Effector CD8-positive, alpha-beta T cell (primary cell): ENCODE measurements around the gene CCT6A.
A peak's percentile ranks its signal among the peaks of the same experiment; 100 is the strongest.
"Not testable (repeated sequence)": the region's sequence is repeated elsewhere in the genome, so short reads cannot be mapped to it uniquely, and the experiment has no call there.

ENCODE experiments used
- DNase-seq: peaks from one replicate; lab custom pipeline; 2025; lab: John Stamatoyannopoulos, UW

Gene CCT6A

DNA sequence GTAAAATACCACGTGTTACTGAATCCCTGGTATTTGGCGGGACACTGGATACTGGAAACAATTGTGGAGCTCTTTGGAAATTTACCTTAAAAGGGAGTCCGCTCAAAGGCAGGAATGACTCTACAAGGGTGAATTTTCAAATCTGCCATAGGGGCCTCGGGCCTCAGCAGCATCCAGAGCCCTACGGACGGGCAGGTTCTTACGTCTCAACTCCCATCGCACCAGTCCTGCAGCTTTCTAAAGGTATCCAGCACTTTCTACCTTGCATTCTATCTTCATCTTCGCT, 569 bp upstream of the CCT6A start:
- no peak for DNase-seq

DNA sequence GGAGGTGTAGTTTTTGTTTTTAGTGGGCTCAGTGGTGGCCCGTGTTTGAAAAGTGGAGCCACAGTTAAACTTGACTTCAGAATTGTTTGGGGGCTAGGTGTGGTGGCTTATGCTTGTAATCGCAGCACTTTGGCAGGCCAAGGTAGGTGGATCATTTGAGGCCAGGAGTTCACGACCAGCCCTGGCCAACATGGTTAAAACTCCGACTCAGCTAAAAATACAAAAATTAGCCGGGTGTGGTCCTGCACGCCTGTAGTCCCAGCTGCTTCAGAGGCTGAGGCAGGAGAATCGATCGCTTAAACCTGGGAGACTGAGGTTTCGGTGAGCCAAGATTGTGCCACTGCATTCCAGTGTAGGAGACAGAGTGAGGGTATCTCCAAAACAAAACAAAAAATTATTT, 1.8 kb downstream of the CCT6A start:
- DNase-seq, result no peak

DNA sequence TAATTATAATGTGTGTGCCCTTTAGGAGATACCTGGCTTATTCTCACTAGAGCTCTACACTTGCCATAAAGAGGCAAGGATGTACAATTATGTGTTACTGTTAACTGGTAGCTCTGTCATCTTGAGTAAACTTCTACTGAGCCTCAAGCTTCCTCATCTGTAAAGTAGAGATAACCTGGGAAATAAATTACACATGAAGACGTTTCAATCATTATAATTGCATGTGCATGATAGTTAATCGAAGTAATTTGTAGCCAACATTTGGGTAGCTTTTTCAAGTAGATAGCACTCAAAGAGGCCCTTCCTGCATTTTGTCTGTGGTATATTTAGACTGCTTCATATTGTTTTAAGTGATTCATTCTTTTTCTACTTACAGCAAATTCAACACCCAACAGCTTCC, 2.4 kb downstream of the CCT6A start:
- no peak for DNase-seq

DNA sequence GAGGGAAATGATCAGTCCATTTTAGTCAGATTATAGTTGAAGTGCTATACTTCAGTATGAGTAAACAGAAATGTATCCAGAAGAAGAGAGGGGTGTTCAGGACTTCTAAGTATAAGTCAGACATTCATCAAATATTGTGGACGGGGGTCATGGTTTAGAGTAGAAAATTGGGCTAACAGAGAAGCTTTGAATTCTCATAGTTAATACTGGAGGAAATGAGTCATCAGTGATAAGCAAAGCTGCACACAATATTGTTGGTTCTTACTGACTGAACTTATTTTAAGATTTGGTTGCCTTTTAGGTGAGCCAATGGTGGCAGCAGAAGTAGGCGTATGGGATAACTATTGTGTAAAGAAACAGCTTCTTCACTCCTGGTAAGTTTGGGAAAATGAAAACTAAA, 10.8 kb downstream of the CCT6A start:
- DNase-seq, result no peak

DNA sequence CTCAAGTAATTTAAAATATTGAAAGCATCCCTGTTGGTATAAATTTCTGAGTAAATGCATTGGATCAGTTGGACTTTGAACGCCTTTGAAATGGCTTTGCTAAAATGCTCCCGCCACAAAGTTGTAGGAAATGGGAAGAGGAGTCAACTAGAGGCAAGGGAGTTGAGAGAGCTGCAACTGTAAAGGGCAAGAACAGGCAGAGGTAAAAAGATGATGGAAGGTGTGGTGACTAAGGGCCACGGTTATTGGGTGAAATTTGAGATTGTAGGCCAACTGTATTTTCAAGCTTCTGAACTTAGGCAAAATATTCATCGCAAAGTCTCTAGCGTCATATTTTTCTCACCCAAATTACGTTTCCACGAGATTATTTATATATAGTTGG, 11.9 kb downstream of the CCT6A start:
- no peak for DNase-seq

DNA sequence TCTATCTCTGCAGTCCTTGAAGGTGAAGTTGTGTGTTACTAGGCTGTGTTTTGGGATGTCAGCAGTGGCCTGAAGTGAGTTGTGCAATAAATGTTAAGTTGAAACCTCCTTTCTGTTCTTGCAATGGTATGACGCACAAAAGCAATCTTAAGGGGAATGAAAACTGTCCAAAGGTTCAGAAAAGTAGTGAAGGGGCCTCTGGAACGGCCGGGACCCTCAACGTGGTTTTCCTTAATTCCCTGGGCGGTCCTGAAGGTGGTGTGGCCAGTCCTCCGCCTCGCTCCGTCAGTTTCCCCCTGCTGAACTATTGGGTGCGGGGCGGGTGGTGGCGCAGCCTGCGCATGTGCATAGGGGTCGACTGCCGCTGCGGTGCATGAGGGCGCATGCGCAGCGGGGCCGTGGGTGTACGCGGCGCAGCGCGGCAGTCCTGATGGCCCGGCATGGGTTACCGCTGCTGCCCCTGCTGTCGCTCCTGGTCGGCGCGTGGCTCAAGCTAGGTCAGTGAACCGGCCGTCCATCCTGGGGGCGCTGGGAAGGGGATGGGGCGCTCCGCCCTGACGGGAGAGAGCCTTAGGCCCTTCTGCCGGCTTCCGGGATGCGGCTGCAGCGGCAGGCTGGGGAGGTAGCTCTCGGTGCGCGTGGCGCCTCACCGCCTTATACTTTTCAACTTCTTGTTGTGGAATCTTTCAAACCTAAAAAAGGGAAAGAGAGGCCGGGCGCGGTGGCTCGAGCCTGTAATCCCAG, 12.5 kb downstream of the CCT6A start, which contains the start of gene SUMF2:
SUMF2 (plus strand) TSS at position 405 of the 744 bp plus-strand sequence; CDS start at position 431, 26 bp downstream.
- DNase-seq, result peak; percentile 87

DNA sequence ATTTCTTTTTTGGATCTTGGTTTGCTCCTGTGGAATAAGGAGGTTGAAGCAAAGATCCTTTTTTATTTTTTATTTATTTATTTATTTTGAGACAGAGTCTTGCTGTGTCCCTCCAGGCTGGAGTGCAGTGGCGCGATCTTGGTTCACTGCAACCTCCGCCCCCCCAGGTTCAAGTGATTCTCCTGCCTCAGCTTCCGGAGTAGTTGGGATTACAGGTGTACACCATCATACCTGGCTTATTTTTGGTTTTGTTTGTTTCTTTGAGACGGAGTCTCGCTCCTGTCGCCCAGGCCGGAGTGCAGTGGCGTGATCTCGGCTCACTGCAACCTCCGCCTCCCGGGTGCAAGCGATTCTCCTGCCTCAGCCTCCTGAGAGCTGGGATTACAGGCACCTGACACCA, 14.8 kb downstream of the CCT6A start:
- not testable (repeated sequence) for DNase-seq

DNA sequence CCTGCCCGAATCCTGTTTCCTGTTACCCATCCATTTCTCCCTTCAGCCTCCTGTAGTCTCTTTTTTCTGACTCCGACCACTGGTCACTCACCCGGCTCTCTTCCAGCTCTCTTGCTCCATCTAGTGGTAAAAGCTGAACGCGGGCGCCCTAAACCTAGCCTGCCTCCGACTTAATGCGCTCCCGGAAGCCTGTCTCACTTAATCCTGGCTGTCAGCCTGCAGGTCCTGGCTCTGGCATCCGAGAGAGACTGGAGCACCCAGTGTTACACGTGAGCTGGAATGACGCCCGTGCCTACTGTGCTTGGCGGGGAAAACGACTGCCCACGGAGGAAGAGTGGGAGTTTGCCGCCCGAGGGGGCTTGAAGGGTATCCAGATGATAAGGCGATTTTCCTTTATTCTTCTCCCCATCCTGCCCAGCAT, 22.8 kb downstream of the CCT6A start:
- DNase-seq, result peak; percentile 45

DNA sequence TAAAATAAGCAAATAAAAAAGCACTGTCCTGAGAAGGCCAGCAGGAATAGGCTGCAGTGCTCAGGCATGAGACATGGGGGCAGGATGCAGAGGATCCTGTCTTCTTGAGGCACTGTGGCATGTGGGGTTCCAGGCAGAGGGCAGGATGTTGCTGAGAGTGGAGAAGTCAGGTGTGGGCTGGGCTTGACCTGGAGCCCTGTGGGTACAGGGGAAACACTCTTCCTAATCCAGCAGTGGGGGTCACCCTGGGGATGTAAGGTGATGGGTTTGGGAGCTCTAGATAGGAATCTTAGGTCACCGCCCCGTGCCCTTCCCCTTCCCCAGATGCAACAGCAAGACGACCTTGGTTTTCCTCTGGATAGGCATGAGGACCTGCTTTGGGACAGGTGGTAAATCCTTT, 26.1 kb downstream of the CCT6A start:
- no peak for DNase-seq

DNA sequence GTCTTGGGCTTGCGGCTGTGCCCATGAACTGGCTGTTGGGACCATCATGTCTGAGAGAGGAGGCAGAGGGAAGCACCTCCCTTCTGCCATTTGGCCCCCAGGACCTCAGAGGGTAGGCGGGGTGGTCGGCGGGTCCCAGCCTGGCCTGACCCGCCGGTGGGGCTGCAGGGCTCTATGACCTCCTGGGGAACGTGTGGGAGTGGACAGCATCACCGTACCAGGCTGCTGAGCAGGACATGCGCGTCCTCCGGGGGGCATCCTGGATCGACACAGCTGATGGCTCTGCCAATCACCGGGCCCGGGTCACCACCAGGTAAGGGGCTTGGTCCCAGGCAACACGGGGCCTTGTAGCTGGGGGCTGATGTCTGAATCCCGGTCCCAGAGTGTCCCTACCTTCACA, 26.6 kb downstream of the CCT6A start:
- DNase-seq, result no peak

DNA sequence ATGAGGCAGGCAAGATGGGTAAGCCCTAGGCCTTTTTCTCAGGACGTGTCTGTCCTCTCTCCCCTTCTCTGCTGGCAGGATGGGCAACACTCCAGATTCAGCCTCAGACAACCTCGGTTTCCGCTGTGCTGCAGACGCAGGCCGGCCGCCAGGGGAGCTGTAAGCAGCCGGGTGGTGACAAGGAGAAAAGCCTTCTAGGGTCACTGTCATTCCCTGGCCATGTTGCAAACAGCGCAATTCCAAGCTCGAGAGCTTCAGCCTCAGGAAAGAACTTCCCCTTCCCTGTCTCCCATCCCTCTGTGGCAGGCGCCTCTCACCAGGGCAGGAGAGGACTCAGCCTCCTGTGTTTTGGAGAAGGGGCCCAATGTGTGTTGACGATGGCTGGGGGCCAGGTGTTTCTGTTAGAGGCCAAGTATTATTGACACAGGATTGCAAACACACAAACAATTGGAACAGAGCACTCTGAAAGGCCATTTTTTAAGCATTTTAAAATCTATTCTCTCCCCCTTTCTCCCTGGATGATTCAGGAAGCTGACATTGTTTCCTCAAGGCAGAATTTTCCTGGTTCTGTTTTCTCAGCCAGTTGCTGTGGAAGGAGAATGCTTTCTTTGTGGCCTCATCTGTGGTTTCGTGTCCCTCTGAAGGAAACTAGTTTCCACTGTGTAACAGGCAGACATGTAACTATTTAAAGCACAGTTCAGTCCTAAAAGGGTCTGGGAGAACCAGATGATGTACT, 28.1 kb downstream of the CCT6A start:
- no peak for DNase-seq

DNA sequence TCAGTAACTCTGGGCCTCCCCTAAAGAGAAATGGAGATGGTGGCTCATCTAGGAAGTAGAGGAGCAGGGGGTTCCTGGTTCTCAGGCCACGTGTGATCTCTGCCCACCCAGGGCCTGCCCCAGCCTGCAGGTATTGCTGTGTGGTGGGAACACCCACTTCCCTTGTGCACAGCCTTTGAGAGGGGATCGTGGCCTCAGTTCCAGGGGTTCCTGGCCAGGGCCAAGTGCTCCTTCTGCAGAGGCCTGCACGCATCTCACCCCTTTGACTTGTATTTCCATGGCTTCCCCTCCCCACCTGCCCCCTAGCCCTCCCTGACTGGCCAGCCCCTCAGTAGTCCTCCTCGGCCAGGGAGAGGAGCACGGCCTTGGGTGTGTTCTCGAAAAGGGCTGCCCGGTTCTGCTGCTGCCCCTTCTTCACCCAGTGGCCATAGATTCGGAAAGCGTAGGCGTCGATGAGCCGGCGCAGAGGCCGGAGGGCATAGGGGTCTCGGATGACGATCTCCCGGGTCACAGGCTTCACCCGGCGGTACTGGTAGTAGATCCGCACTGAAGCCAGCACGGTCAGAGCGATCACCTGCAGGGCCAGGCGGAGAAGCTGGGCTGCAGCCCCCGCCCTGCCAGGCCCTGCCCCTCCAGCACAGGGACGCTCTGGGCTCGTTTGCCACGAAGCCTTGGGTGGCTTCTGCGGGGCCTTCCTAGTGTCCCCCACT, 29.3 kb downstream of the CCT6A start:
- DNase-seq, result not testable (repeated sequence)

DNA sequence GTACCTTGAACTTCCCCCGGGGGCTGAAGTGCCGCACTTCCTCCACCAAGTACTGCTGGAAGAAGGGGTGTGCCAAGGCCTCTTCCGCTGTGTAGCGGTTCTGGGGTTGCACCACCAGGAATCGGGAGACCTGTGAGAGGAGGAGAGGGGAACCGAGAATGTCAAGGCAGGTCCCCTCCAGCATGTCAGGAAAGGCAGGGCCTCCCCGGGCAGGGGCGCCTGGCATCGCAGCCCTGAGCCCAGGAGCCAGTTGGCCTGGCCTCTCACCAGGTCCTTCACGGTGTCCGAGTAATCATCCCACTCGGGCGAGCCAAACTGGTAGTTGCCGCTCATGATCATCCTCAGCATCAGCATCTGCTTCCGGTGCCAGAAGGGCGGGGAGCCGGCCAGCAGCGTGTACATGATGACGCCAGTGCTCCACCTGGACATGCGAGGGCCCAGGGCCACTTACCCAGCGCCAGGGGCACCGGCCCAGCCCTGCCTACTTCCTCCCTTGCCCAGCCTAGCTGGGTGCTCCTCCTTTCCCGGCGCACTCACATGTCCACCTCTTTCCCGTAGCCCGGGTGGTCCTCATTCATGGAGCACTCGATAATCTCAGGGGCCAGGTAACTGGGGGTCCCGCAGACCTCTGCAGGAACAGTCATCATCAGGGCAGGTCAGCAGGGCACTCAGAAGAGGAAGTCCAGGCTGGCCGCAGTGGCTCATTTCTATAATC, 30.2 kb downstream of the CCT6A start:
- DNase-seq, result no peak

DNA sequence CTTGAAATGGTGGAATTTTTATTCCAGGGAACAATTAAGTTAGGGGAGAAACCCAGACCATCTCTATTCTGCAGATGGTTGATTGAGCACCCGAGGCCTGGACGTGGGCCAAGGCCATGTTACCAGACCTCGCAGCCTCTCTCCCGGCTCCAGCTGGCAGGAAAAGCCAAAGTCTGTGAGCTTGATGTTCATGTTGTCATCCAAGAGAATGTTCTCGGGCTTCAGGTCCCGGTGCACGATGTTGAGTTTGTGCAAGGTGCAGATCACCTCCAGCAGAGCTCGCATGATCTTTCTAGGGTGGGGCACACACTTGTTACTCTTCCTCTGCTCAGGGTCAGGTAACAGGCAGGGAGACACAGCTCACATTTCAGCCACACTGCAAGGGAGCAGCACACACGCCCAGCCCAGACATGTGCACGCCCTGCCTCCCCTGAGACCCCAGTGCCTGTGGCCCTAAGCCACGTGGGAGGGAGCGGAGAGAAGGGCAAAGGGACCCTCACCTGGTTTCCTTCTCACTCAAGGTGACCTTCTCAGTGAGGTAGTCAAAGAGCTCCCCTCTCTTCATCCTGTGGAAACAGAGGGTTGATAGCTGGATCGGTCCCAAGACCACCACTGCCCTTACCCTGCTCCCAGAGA, 31.7 kb downstream of the CCT6A start:
- no peak for DNase-seq

DNA sequence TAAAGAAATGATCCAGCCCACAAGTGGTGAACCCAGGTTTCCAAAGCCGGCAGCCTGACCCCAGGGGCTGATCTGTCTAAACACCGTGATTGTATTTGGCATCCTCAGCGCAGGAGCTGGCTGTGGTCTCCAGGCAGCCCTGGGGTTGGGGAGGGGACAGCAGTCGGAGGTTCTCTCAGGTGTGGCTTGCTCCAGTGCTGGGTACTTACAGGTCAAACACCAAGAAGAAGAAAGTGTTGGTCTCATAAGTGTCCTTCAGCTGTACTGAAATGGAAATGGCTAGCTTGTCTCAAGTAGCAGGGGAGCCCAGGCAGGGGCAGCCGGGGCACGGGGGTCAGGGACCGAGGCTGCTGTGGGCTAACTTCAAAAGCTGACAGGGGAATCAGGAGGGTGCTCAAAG, 35.2 kb downstream of the CCT6A start:
- no peak for DNase-seq

DNA sequence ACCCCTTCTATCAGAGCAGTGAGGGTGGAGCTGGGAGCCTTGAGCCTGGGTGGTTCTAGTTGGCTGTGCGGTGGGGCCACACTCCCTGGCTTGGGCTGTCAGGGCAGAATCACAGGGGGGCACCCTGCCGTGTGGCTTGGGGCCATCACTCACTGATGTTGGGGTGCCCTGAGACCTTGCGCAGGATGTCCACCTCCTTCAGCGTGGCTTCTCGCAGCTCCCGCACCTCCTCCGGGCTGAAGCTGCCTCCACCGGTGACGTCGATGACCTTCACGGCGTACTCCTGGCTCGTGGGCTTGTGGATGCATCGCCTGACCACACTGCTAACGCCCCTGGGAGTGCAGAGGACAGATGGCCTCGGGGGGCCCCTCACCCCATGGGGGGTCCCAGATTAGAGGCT, 35.9 kb downstream of the CCT6A start:
- no peak for DNase-seq

DNA sequence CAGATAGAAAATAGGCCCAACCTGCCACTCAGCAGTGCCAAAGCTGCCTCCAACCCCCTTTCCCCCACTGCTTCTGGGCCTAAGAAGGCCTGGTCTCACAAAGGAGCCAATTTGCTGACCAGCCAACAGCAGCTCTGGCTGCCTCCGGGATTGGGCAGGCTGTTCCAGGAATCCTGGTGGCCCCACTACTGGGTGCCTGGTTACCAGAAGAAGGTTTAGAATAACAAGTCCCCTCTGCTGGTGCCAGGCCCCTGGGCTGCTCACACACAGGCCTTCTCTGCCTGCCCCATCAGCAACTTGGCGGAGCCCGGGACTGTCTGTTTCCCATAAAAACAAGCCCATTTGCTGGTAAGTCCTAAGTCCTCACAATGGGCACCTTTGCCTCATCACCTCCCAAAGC, 40.0 kb downstream of the CCT6A start:
- no peak for DNase-seq

DNA sequence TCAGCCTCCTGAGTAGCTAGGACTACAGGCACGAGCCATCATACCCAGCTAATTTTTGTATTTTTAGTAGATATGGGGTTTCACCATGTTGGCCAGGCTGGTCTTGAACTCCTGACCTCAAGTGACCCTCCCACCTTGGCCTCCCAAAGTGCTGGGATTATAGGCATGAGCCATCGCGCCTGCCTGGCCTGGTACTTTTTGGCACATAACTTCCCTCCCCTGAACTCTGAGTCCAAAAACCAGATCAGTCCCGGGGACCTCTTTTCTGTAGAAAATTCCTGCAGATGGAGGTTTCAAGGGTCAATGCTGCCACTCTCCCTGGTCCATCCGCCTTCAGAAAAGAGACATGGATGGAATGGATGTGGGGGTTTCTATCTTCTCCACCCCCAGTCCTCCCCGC, 40.8 kb downstream of the CCT6A start:
- not testable (repeated sequence) for DNase-seq

DNA sequence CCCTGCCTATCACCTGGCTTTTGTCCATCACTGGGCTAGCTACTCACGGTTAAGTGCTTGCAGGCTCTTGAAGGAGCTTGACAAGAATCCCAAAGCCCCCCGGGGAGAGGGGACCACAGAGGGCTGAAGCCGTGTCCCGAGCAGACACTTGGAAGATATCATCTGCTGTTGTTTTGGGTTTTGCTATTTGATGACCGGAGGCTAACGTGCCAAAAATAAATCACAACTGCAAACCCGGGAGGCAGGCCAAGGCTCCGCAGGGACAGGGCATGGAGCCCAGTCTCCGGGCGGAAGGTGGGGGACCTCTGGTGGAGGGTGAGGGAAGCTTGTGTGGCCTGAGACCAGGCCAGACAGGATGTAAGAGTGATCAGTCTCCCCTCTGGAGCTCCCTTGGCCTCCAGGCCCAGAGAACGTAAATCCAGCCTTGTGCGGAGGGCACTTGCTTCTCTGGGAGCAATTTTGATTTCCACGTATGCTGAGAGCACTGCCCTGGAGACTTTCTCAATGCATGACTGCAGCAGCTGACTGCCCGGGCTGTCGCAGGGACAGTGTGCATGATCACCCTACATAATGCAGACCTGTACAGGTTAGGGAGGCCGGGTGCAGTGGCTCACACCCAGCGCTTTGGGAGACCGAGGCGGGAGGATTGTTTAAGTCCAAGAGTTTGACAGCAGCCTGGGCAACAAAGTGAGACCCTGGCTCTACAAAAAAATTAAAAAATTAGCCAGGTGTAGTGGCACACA, 41.4 kb downstream of the CCT6A start, which contains the start of gene PHKG1:
PHKG1 (minus strand) TSS at position 164 of the 743 bp plus-strand sequence. CDS start 4,011 bp downstream, outside the sequence.
- DNase-seq, result no peak

DNA sequence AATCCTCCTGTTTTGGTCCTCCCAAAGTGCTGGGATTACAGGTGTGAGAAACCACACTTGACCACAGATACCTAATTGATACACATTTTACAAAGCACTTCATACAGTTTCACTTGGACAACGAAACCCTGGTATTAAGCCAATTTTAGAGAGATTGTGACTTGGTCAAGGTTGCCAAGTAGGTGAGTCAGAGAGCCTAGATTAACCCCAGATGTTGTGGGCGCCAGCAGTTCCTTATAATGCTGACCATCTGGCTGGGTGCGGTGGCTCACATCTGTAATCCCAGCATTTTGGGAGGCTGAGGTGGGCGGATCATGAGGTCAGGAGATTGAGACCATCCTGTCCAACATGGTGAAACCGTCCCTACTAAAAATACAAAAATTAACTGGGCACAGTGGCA, 46.1 kb downstream of the CCT6A start:
- DNase-seq, result no peak
